Measurements from ENCODE around the gene RYR3. TPM values are rescaled to one million over a fixed set of nuclear protein-coding genes. Genes with fewer than 3 reads are reported as not detected.

RYR3 gene
- polyA plus RNA-seq, 4 donors = 4.8 to 10.1 (median 7.1) TPM

DNA sequence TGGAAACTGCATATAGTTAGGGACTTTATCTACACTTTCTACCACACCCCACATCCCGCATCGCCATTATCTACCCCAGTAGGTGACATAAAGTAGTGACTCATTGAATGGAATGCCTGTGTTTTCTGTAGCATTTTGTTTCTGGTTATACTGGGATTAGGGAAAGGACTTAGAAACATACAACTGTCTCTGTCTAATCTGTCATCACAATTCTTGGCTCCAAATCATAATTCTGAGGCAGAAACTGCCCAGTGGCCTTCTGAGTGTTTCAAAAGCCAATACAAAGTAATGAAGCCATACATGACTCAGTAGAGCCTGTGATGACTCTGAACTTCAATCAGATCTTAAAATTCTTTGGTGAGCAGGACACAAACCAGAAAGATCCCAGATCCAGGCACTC, 541.8 kb downstream of the RYR3 start:
- DNase-seq (ENCODE audit: low read depth in 4 of 4, low spot score in 3 of 4) = no peak

DNA sequence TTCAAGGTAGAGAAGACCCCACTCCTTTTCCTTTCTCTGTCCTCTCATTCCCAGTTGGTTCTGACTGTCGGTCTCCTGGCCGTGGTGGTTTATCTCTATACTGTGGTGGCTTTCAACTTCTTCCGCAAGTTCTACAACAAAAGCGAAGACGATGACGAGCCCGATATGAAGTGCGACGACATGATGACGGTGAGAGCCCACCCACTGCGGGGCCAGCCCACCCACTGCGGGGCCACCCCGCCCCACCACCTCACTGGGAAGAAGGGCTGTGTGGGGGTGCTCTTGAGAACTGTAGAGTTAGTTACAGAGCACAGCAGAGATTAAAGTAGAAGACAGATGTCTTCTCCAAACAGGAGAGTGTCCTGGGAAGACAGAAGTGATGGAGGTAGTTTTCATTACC, 547.0 kb downstream of the RYR3 start:
- no peak for DNase-seq (ENCODE audit: low read depth in 4 of 4, low spot score in 3 of 4)

DNA sequence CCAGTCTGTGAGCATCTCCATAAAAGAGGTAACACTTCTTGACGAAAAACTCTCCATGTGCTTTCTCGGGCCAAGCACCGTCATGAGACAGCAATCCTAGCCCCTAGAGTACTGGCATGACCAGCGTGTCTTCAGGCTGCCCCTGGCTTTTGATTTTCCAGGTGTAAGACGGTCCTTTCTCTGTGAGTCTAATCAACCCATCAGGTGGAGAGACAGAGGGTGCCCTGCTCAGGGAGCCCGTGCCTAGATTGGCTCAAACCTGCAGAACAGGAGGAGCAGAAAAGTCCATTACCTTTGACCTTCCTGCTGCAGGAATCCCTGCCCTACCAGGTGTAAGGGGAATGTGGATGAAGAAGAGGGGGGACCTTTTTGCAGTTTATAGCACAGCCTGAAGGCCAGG, 548.1 kb downstream of the RYR3 start:
- no peak for DNase-seq (ENCODE audit: low read depth in 4 of 4, low spot score in 3 of 4)

DNA sequence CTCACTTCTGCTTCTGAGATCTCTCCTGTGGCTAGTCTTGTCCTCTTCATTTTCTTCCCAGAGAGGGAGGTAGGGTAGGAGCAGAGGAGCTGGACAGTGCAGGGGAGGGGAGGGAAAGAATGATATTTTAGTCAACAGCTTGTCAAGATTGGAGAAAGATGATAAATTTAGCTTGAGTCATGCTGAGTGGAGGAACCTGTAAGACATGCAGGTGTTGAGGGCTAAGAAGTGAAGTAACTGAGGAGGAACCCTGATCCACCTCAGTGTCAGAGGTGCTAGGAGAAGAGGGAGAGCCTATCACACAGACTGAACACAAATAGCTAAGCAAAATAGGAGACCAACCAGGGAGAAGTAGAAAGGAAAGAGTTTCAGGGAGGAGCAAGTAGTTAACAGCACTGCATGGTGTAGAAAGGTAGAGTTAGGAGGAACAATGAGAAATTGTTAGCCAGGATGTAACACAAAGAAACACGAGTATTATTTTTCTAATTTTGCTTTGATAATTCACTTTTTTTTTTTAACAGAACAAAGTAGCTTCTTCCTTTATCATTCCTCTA, 549.3 kb downstream of the RYR3 start:
- DNase-seq (ENCODE audit: low read depth in 4 of 4, low spot score in 3 of 4) = no peak

DNA sequence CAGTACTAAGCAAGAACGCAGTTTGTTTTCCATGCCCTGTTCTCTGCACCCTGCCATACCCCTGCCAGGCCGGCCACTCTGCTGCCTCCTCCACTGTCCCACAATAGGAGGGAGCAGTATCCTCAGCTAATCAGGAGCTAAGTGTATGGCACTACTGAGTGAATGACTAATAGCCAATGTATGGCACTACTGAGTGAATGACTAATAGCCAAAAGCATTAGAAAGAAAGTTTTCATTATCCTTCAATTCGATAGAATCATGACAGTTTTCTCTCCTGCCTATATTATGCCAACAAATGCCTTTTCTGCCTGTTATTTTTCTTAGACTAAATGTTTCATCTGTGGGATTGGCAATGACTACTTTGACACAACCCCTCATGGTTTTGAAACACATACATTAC, 550.0 kb downstream of the RYR3 start:
- no peak for DNase-seq (ENCODE audit: low read depth in 4 of 4, low spot score in 3 of 4)

DNA sequence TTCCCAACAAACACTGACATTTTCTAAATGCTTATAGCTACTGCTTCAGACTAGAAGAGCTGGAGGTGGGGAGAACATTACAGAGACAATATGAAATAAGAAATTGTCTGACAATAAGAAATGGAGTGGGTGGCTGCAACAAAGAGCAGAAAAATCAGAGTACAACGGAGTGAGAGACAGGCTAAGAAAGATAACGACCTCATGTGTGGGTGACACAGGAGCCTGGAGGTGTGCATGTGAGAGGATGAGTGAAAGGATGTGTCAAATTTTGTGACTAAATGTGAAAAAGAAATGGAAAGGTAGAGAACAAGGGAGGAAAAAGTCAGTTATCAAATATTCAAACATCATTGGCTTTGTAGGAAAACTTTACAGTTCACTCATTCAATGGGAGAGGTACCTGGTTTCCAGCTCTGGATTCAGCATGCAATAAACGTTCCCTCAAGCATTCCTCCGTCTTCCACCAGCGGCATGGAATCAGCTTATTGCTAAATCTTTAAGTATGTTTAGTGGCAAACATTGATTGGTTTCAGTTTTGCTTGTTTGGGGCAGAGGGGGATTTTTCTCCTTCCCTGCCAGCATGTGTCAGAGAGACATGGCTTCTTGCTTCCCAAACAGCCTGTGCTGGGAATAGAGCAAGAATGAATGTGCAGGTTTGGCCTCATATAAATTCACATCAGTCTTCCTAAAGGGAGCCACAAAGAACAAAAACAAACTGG, 553.8 kb downstream of the RYR3 start:
- no peak for DNase-seq (ENCODE audit: low read depth in 4 of 4, low spot score in 3 of 4)

DNA sequence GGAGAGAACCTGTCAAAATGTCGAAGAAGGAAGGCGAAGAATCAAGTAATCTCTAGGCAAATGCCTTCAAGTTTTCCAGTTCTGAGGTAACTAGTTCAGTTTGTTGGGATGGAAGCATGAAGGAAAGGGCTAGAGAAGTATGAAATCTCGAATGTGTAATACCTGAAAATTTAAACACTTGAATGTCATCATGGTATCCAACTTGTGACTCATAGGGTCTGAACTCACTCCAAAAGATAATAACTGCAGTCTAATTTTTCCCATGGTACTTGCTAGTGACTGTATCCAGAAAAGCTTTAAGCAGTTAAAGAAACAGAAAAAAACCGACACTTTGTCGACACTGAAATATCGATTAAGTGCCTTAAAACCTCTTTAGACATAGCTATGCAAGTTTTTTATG, 554.6 kb downstream of the RYR3 start:
- no peak for DNase-seq (ENCODE audit: low read depth in 4 of 4, low spot score in 3 of 4)

DNA sequence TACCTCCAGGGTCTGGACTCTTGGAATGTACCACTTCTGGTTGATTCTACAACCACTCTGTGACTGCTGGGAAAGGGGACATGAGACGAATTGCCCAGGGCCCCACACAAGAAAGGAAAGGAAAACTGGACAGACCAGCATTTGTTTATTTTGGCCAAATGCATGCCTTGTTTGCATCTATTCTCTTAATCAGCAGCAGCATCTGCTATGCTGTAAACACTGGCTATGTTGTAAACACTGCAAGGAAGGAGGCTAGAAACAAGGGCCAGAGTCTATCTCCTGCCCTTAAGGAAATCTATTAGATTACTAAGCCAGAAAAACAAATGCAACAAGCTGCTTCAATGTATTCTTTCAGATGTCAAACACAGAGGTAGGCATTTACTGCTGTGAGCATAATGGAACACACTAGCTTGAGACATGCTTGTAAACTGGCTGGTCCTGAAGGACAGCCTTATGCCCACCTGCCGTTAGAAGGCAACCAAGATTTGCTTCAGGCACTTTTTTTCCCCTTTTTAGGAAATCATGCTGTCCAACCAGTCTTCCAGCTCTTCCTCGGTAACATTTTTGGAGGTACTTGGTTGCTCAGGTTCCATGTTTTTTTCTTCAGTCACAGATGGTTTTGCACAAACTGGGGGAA, 555.5 kb downstream of the RYR3 start:
- no peak for DNase-seq (ENCODE audit: low read depth in 4 of 4, low spot score in 3 of 4)

DNA sequence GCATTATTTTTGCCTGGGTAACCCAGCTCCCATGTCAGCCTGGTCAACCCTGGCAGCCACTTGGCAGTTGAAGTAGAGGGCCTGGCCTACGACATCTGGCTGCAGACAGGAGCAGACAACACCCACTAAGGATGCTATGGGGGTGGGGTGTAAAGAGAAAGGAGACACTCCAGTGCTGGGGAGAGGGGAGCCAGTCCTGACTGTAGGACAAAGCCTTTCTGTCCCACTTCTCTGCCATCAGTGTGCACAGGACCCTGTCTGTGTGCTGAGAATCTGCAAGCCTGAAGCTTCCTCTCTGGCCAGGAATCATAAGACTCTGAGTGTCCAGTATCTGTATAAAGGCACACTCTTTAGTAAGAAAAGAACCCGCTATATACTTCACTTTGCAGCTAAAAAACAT, 561.2 kb downstream of the RYR3 start:
- no peak for DNase-seq (ENCODE audit: low read depth in 4 of 4, low spot score in 3 of 4)

DNA sequence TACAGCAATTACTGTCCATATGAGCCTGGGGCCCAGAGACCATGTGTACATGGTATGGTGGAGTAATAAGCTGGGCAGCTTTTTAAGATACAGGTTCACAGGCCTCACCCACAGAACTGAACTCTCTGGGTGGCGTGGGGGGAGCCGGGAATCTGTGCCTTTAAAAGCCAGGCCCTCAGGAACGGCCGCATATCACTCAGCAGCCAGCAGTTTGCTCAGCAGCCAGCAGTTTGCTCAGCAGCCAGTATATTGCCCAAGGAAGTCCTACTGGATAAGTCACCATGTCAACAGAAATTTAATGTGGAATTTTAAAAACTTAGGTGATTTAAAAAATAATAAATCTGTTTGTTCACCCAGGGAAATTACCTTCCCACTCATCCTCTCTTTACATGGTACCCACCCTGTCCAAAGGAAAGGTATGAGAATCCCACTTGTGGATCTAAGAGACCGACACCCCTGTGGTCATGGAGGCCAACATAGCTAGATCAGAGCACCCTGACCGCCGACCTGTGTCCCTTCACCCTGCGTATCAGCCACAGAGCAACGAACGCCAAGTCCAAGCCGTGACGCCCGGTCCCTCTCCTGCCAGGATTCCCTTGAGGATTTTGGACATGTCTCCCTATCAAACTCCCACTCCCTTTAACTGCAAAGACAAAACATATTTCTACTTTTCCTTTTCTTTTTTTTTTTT, 561.8 kb downstream of the RYR3 start:
- DNase-seq (ENCODE audit: low read depth in 4 of 4, low spot score in 3 of 4) = no peak

DNA sequence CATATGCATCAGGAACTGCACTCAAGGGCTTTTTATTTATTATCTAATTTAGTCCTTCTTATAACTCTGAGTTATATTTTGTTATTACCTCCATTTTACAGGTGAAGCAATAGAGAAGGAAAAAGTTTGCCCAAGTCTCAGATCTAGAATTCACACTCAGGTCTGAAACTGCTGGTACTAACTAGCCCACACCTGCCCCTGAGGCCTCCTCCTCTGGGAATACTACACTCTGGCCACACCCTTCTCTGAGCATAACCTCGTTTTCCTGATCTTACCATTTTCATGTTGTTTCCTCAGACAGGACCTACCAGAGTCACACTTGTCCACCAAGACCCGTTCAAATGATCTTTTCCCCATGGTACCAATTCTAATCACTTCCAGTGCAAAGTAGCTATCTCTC, 563.4 kb downstream of the RYR3 start:
- no peak for DNase-seq (ENCODE audit: low read depth in 4 of 4, low spot score in 3 of 4)

DNA sequence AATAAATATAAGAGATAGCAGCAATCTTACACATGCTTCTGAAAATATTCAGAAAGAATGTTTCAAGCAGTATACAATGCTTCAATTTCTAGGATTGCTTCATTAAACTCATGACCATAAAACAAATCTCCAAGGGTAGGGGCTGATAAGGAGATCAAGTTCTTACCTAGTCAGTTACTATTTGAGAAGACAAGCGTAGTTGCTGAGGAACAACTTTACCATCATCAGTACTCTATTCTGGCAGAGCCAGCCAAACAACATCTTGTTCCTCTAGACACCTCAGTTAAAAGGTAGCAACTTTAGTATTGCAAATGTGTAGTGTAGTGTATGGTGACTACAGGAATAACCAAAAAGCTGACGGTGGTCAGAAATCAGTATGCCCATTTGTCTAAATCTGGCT, 572.2 kb downstream of the RYR3 start:
- DNase-seq (ENCODE audit: low read depth in 4 of 4, low spot score in 3 of 4) = no peak

DNA sequence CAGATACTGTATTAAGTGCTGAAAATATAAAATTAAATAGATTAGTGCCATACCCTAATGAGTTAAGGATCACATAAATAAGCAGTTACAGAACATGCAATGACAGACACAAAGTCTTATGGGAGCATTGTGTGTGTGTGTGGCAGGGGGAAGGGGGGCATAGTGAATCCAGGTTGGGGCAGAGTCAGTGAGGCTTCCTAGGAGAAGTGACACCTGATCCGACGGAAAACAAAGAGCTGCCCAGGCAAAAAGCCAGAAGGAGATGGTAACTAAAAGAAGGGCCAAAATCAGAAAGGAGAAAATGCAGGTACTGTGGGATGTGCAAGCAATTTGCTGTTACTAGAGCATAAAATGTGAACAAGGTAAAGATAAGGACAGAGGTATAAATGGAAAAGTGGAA, 577.4 kb downstream of the RYR3 start:
- peak in 3 of 4 donors; percentile 4 to 31 (median 12) for DNase-seq (ENCODE audit: low read depth in 4 of 4, low spot score in 3 of 4)

DNA sequence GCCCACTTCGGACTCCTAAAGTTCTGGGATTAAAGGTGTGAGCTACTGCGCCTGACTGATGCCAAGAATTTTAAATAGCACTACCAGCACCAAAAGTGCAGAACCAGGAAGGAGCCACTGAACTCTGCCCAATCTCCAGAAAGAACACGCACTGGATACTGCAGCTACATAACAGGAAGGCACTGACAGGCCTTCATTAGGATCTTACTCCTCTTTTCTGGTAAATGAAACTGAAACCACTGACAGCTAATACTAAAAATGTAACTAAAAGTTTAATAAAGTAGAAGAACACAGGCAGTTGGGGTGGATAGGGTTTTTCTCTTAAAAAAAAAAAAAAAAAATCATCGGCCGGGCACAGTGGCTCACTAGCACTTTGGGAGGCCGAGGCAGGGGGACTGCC, 583.4 kb downstream of the RYR3 start:
- DNase-seq (ENCODE audit: low read depth in 4 of 4, low spot score in 3 of 4) = no peak

DNA sequence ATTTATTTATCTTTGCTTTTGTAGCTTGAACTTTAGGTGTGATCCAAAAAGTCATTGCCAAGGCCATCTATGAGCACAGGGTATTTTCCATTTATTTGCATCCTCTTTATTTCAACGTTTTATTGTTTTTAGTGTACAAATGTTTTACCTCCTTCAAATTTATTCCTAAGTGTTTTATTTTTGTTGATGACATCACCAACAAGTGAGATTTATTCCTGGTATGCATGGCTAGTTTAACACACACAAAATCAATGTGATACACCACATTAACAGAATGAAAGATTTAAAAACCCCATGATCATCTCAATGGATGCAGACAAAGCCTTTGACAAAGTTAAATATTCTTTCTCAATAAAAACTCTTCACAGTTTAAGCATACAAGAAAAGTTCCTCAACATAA, 591.3 kb downstream of the RYR3 start:
- no peak for DNase-seq (ENCODE audit: low read depth in 4 of 4, low spot score in 3 of 4)

DNA sequence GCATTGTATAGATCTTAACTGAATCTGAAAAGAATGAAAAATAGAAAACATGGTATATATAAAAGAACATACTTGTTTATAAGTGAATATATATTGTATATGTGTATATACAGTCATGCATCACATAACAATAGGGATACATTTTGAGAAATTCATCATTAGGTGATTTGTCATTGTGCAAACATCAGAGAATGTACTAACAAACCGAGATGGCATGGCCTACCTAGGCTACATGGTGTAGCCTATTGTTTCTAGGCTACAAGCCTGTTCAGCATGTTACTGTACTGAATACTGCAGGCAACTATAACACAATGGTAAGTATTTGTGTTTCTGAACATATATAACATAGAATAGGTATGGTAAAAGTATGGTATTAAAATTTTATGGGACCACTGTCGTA, 592.9 kb downstream of the RYR3 start:
- DNase-seq (ENCODE audit: low read depth in 4 of 4, low spot score in 3 of 4) = no peak

DNA sequence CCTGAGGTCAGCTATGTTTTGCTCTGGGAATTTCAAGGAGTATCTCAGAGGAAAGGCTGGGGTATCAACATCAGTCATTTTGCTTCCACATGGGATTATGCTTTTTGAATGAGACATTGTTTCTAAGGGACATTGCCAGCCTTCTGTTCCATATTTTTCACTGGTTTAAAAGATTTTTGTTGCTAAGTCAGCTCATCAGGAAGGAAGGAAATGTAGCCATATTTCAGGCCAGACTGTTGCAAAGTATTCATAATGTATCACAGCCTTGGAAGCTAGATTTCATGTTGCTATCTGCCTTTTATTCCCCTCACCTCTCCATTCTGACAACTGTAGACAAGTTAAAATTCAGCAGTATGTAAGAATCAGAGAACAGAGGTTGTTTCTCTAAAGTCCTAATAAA, 596.6 kb downstream of the RYR3 start:
- no peak for DNase-seq (ENCODE audit: low read depth in 4 of 4, low spot score in 3 of 4)

DNA sequence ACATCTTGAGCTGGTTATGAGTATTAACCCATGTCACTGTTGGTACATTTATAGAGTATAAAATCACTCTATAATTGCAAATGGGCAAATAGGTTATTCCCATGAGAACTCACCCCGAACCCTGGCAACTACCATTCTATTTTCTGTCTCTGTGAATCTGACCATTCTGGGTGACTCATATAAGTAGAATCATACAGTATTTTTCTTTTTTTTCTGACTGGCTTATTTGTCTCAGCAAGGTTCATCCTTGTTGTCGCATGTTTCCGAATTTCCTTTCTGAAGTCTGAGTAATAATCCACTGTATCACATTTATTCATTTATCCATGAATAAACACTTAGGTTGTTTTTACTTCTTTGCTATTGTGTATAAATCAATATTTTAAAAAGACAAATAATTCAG, 597.6 kb downstream of the RYR3 start:
- no peak for DNase-seq (ENCODE audit: low read depth in 4 of 4, low spot score in 3 of 4)

DNA sequence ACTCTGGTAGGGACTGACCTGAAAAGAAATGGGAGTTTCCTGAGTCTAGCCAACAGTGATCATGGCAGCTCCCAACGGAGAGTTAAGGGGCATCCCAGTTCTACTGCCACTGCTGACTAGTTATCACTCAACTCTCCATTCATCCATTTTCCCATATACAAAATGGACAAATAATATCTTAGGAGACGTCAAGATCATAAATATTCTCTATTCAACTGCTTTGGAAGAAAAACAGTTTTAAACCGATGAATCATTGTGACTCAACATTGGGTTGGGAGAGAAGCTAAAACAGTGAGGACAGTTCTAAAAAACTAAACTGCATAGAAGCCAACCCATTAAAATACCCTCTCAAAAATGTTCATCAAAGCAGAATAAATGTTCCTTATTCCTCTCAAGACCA, 600.0 kb downstream of the RYR3 start:
- no peak for DNase-seq (ENCODE audit: low read depth in 4 of 4, low spot score in 3 of 4)

DNA sequence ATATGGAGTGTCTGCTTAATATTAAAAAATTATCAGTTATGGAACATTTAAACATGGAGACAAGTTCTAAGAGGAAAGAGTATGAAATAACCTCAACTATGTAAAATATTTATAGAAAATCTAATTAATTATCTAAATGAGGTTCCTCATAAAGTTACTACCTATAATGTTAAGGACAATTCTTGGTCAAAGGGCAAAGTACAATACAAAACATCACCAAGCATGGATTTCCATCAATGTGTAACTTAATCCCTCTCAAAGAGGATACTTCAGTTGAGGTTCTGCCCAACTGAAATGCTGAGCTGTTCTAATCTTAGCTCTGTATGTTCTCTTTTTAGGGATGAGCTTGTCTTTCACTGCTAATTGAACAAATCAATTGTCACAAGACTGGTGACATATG, 601.6 kb downstream of the RYR3 start:
- no peak for DNase-seq (ENCODE audit: low read depth in 4 of 4, low spot score in 3 of 4)

DNA sequence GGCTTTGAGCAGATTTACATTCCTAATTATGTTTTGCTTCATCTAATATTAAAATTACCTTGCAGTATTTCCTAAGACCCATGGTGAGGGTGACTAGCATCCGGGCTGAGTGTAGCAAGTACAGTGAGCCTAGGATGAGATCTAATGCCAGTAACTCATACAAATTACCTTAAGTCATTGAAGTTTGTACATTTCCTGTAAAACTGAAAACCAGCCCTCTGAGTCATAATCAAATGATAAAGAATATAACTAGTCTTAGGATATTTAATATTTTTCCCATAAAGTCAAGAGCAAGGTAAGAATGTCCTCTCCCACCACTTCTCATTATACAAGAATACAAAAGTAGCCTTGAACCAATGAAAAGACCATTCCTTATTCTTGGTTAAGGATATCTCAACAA, 602.7 kb downstream of the RYR3 start:
- no peak for DNase-seq (ENCODE audit: low read depth in 4 of 4, low spot score in 3 of 4)

All from right renal pelvis (tissue), 4 donors.